ENCODE results near the gene CSPG4.

CSPG4 gene

DNA sequence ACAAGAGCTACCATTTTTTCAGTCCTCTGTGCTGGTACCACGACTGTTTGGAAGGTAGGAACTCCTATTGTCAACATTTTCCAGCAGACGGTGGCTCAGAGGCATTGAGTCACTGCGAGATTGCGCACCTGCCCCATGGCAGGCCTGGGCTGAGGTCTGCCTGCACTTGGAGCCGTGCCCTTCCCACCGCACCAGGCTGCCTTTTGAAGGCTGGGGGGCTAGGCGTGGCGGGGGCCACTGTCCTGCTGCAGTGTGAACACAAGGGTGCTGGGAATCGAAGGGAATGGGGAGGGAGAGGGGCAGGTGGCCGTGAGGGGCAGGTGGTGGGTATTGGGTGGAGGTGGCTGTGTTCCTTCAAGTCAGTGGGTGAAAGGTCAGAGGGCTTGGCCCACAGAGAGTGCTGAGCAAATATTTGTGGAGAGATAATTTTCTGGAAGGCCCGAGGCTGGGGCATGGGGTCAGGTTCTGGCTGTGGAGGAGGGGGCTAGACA, 48.7 kb downstream of the CSPG4 start:
- no peak for DNase-seq

DNA sequence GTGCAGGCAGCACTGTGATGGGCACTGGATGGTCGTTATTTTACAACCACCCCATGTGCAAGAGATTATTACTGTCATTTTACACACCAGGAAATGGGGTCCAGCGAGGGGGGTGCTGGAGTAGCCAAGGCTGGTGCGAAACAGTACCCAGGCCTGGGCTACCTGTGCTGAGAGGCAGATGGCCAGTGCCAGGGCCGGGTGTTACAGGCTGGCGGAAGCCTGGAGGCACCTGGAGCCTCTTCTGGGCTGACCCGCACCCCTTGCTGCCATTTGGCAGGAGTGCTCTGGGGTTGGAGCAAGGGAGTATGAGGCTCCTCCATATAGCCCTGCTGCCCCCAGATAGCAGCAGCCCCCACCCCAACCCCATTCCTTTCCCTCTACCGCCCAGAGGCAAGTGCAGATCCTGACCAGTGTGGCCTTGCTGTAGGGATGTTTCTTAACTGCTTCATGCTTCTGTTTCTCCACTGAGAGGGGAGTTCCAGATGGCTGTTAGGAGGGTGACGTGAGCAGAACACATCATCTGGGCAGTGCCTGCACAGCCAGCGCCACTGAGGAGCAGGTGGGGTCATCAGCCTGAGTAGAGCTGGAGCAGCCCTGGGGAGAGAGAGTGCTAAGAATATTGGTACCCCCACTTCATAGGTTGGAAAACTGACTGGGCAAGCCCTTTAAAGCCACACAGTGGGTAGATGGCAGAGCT, 49.7 kb downstream of the CSPG4 start:
- DNase-seq: no peak

DNA sequence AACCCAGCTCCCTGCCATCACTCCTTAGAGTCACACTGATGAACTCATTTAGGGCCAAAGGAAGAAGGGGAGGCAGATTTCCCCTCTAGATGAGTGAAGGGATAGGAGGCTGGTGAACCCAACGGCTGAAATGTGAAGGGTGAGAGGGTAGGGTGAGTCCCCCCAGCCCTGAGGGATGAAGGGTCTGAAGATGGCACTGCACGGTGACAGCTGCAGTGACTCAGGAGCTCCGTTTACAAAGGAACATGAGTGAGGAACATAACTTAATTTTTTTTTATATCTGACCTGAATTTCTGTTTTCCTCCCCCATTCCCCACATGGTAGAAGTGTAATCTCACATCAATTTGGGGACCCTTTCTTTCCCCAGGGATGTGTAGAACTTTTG, 50.9 kb downstream of the CSPG4 start:
- no peak for DNase-seq

DNA sequence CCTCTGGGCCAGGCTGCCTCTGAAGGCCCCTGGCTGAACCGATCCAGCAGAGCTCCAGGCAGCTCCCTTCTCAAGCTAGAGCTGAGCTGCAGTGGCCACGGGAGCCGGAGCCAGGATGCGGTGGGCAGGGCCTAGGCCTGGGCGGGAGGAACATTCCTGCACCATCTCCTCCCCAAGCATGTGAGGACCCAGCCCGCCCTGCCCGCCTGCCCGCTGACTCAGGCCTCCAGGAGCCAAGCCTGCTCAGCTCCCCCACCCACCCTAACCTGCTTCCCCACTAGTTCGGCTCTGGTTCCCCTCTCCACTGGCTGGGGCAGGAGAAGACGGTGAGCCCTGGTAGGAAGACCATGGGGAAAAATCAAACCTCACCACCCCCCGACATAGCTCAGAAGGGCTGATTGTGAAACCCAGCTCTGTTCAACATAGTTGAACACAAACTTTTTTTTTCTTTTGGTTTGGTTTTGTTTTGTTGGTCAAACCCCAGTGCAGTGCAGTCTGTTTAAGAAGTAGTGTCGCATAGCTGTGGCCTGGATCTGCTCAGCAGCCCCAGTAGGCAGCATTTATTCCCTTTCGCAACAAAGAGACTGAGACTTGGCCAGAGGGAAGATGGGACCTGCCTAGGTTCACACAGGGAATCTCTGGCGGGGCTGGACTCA, 51.4 kb downstream of the CSPG4 start:
- DNase-seq: no peak

DNA sequence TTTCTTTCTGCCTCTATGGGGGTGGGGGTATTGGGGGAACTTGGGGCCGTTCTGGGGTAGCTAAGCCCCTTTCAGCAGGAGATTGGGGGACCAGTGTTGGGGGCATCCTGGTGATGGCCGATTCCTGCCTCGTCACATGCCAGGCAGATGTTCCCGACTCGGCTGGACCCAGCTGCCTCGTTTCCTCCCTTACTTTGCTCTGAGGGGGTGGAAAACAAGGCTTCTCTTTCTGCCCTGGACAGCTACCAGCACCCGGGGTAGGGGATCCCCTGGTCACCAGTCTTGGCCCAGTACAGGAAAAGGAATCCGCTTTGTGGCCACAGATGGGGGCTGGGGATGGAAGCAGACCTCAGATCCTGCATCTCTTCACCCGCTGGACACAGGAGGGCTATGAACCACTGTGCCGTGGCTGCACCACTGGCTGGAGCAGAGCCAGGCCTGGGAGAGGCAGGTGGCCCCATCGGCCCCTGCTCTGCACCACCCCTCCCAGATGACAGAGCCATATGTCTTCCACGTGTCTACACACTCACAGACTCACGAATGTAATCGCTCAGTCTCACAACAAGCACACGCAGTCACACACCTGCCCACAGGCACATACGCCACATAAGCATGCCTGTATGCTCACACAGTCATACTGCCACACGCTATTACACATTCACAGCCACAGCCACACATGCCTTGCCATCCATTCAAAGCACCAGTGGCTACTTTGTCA, 52.6 kb downstream of the CSPG4 start:
- DNase-seq: no peak

- no peak for DNase-seq
These were observed 53.4 kb downstream of the CSPG4 start for GRCh38 chr15:75659141-75659771.

- DNase-seq: no peak
These were observed 55.8 kb downstream of the CSPG4 start for GRCh38 chr15:75656813-75657212.

DNA sequence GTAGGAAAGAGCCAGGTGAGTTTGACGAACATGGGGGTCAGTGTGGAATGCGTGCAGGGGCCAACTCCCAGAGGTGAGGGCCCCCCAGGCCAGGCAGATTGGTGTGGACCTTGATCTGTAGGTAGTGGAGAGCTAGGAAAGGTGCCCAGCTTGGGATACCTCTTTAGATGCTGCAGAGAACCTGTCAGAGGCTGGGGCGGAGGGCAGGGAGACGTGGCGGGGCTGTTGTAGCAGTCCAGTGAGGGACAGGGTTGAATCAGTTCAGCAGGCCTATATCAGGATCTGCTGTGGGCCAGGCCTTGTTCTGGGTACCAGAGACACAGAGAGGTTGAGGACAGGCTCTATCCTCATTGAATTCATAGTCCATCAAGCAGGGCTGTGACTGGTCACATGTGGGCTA, 56.3 kb downstream of the CSPG4 start:
- no peak for DNase-seq

DNA sequence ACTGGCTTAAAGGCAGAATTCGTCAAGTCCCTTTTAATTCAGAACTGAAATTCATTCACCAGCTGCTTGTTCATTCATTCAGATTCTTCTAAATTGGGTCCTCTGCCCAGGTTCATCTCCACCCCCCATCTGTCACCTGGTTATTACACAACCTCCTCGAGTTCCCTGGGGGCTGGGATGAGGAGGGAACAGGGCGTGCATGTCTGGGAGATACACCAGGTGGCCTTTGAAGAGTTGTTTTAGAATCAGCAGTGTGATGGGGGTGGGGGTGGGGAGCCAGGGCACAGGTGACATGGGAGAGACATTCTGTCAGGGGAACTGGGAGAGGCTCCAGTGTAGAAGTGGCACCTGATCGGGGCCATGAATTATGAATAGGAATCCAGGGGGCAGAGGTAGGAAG, 56.7 kb downstream of the CSPG4 start:
- no peak for DNase-seq

- no peak for DNase-seq
These were observed 58.3 kb downstream of the CSPG4 start for GRCh38 chr15:75654201-75654907.

DNA sequence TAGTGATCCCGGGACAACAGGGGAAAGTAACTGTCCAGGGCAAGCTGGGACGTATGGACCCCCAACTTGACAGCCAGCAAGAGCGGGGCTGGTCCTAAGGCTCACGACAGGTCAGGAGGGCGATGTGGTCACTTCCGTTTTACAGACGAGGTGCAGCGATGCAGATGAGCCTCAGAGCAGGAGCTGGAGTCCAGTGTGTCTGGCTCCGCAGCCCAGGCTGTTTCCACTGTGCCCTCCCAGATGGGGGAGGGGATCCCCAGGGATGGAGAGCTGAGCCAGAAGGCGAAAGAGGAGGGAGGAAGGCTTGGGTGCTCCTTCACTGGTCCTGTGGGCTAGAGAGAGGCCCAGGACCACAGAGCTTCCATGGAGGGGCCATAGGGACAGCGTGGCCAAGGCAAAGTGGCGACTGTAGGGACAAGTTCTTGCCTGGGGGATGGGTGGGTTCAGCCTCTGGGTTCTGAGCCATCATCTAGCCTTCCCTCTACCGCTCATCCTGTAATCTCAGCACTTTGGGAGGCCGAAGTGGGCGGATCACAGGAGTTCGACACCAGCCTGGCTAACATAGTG, 59.2 kb downstream of the CSPG4 start:
- no peak for DNase-seq

GRCh38 chr15:75651810-75652543, 60.7 kb downstream of the CSPG4 start:
- no peak for DNase-seq

GRCh38 chr15:75650908-75651809, 61.5 kb downstream of the CSPG4 start:
- DNase-seq: no peak

DNA sequence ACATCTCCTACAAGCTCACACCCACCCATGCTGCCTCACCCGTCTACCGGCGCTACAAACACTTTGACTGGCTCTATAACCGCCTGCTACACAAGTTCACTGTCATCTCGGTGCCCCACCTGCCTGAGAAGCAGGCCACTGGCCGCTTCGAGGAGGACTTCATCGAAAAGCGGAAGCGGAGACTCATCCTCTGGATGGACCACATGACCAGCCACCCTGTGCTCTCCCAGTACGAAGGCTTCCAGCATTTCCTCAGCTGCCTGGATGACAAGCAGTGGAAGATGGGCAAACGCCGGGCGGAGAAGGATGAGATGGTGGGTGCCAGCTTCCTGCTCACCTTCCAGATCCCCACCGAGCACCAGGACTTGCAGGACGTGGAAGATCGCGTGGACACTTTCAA, 62.8 kb downstream of the CSPG4 start:
- DNase-seq: no peak

DNA sequence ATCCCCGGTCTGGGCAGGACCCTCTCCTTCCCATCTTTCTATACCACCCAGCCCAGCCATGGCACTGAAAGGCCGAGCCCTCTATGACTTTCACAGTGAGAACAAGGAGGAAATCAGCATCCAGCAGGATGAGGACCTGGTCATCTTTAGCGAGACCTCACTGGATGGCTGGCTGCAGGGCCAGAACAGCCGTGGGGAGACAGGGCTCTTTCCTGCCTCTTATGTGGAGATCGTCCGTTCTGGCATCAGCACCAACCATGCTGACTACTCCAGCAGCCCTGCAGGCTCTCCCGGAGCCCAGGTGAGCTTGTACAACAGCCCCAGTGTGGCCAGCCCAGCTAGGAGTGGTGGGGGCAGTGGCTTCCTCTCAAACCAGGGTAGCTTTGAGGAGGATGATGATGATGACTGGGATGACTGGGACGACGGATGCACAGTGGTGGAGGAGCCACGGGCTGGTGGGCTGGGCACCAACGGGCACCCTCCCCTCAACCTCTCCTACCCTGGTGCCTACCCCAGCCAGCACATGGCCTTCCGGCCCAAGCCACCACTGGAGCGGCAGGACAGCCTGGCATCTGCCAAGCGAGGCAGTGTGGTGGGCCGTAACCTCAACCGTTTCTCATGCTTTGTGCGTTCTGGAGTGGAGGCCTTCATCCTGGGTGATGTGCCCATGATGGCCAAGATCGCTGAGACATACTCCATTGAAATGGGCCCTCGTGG, 63.4 kb downstream of the CSPG4 start:
- no peak for DNase-seq

- DNase-seq: no peak
These were observed 64.3 kb downstream of the CSPG4 start for GRCh38 chr15:75648156-75649000.

- DNase-seq: peak; percentile 46
These were observed 65.1 kb downstream of the CSPG4 start, which contains the start of gene SNX33 for GRCh38 chr15:75647370-75648155. TSS of gene SNX33 (plus strand) at chr15:75647912. CDS start at chr15:75649103, 1,191 bp downstream.

DNA sequence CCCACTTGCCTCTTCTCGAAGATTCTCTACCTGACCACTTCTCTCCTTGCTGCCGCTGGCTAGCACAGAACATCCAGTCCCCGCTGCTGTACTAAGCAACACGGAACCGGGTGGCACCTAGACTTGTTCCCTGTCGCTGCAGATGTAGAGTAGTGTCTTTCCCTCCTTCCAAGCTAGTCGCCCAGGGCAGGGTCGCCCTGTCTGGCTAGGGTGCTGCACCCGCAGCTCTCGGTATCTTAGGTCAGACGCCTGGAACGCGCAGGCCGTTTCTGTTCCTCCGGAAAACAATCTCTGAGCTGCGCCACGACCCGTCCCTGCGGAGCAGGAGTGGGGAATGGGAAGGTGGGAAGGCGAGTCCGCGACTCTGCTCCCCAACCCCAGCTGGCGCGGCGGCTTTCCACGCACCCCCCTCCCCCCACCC, 65.7 kb downstream of the CSPG4 start:
- DNase-seq: no peak

All from CD4-positive, alpha-beta T cell treated with Interleukin-12 subunit alpha and Interleukin-12 subunit beta, for 1 hour (primary cell).